Skeletal muscle tissue (tissue), 4 donors: ENCODE measurements around the gene LARP4. TPM values are rescaled to one million over a fixed set of nuclear protein-coding genes. Genes with fewer than 3 reads are reported as not detected.

Experiments
- H3K27ac ChIP-seq: one replicate; pipeline ENCODE4 v1.7.0; 2013; ENCODE audit warnings: mild to moderate bottlenecking, low read depth, low read length, inconsistent platforms
- H3K27me3 ChIP-seq, 3 donors: one replicate each; pipeline ENCODE4 v1.7.0; 2013; ENCODE audit warnings: low read length in 3 of 3; ENCODE audit not compliant: control insufficient read depth in 3 of 3, insufficient read depth in 3 of 3
- H3K36me3 ChIP-seq, 3 donors: one replicate each; pipeline ENCODE4 v1.7.0; 2013; ENCODE audit warnings: low read length in 3 of 3; ENCODE audit not compliant: control insufficient read depth in 3 of 3, insufficient read depth in 3 of 3
- H3K4me1 ChIP-seq, 3 donors: one replicate each; pipeline ENCODE4 v1.7.0; 2013; ENCODE audit warnings: low read length in 3 of 3, mild to moderate bottlenecking in 3 of 3; ENCODE audit not compliant: control insufficient read depth in 3 of 3, insufficient read depth in 3 of 3
- H3K4me3 ChIP-seq, 3 donors: one replicate each; pipeline ENCODE4 v1.7.0; 2013; ENCODE audit warnings: low read length in 3 of 3
- H3K9ac ChIP-seq, 3 donors: one replicate each; pipeline ENCODE4 v1.7.0; 2013; ENCODE audit warnings: low read length in 3 of 3, mild to moderate bottlenecking in 3 of 3, moderate library complexity in 2 of 3, low read depth in 1 of 3
- H3K9me3 ChIP-seq, 3 donors: one replicate each; pipeline ENCODE4 v1.7.0; 2013; ENCODE audit warnings: low read length in 3 of 3; ENCODE audit not compliant: control insufficient read depth in 3 of 3
- total RNA-seq: library from RNA; depleted of rRNA; stranded (reverse); fragments of >200 nt; gene quantifications from one replicate; pipeline ENCODE4 v1.2.3, GENCODE V29; 2014
- donor health status: Osteomylitis.

Gene LARP4
- total RNA-seq, 1 donor from 2014 or later, result 37.6 TPM

DNA sequence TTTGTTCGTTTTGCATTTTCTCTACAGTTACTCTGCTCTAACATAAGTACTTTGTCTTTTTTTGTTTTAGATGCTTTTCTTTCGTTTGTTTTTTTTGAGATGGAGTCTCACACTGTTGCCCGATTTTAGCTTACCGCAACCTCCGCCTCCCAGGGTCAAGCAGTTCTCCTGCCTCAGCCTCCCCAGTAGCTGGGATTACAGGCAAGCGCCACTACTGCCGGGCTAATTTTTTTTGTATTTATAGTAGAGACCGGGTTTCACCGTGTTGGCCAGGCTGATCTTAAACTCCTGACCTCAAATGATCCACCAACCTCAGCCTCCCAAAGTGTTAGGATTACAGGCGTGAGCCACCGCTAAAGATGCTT is 106.8 kb downstream of the LARP4 start:
- Histone ChIP-seq H3K27ac (peak overlapping the region; percentile 17), H3K9me3 (no peaks in the 10 kb centered on the region), H3K27me3 (no peaks in the 10 kb centered on the region), H3K36me3 (no peaks in the 10 kb centered on the region), H3K4me3 (no peak overlapping the region), H3K9ac (no peak overlapping the region), H3K4me1 (peaks cover 40 to 46% (median 46%) of the 10 kb centered on the region in 3 donors)

GRCh38 chr12:50507930-50508329 is 107.2 kb downstream of the LARP4 start:
- Histone ChIP-seq H3K27me3 (no peaks in the 10 kb centered on the region), H3K36me3 (no peaks in the 10 kb centered on the region), H3K9me3 (no peaks in the 10 kb centered on the region), H3K27ac (no peak overlapping the region), H3K4me1 (peaks cover 40 to 46% (median 46%) of the 10 kb centered on the region in 3 donors), H3K4me3 (no peak overlapping the region), H3K9ac (peak overlapping the region in 1 of 3 donors; percentile 54)

DNA sequence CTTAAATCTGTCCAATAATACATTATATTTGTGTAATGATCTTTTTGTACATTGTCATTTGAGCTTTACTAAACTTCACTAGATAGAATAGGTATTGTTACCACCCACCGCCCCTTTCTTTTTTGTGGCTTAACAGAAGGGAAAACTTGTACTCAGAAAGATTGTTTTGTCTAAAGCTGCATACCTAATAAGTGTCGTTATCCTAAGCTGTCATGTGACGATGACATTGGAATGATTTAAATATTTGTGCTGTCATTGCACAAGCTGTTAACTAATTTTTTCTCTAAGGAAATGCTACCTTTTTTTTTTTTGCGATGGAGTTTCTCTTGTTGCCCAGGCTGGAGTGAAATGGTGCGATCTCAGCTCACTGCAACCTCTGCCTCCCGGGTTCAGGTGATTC is 107.7 kb downstream of the LARP4 start:
- Histone ChIP-seq H3K36me3 (no peaks in the 10 kb centered on the region), H3K4me3 (no peak overlapping the region), H3K9me3 (no peaks in the 10 kb centered on the region), H3K27me3 (no peaks in the 10 kb centered on the region), H3K4me1 (peaks cover 40 to 46% (median 46%) of the 10 kb centered on the region in 3 donors), H3K9ac (peak overlapping the region in 1 of 3 donors; percentile 54), H3K27ac (no peak overlapping the region)

DNA sequence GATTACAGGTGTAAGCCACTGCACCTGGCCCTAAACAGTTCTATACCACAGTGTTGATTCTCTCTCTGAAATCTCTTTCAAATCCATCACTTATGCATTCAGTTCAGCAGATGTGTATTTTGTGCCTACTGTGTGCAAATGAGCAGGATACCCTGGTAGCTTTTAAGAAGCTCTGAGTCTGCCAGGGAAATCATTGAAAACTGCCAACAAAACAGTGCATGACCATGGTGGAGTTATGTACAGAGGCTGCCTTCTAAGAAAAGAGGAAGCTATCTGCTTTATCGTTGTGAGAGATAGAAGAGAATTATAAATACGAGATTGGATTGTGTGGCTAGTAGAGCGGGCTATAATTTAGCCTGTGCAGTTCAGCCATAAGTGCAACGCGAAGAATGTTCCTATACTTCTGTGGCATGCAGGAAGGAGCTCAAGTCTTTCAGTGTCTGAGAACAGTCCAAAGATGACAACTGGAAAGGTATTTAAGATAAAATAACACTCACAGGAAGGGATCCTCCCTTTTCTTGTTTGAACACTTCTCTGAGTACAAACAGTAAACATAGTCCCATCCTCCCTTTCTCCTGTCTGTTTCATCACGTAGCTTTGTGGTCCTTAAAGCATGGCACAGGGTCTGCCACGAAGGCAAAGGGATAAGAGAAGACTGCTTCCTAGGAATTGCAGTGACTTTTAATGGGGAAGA is 108.4 kb downstream of the LARP4 start:
- Histone ChIP-seq H3K9ac (peak overlapping the region in 1 of 3 donors; percentile 16), H3K27me3 (no peaks in the 10 kb centered on the region), H3K27ac (no peak overlapping the region), H3K4me1 (peaks cover 40 to 49% (median 46%) of the 10 kb centered on the region in 3 donors), H3K9me3 (no peaks in the 10 kb centered on the region), H3K36me3 (no peaks in the 10 kb centered on the region), H3K4me3 (no peak overlapping the region)

DNA sequence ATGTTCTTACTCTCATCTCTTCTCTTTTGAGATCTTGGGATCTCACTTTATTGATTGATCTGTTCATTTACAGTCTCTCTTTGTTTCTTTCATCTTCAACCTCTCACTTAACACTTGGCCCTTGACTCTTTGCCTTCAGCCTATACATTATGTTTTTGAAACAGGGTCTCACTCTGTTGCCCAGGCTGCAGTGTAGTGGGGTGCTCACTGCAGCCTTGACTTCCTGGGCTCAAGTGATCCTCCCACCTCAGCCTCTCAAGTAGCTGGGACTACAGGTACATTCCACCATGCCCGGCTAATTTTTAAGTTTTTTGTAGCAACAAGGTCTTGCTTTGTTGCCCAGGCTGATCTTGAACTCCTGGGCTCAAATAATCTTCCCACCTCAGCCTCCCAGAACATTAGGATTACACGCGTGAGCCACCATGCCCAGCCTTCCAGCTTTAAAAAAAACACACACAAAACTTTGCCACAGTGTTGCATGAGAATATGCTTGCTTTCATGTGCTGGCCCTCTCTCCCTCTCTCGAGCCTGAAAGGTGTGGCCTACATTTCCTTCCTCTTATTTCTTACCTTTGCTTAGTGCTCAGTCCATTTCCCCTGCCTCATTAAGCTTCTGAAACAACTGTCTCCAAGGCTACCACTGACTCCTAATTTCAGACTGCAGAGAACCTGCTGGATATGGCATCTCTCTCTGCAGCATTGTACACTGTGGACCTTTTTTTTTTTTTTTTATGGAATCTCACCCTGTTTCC is 114.0 kb downstream of the LARP4 start:
- Histone ChIP-seq H3K9ac (no peak overlapping the region), H3K9me3 (no peaks in the 10 kb centered on the region), H3K36me3 (no peaks in the 10 kb centered on the region), H3K27me3 (no peaks in the 10 kb centered on the region), H3K27ac (no peak overlapping the region), H3K4me1 (peaks cover 12 to 28% (median 18%) of the 10 kb centered on the region in 3 donors), H3K4me3 (no peak overlapping the region)

DNA sequence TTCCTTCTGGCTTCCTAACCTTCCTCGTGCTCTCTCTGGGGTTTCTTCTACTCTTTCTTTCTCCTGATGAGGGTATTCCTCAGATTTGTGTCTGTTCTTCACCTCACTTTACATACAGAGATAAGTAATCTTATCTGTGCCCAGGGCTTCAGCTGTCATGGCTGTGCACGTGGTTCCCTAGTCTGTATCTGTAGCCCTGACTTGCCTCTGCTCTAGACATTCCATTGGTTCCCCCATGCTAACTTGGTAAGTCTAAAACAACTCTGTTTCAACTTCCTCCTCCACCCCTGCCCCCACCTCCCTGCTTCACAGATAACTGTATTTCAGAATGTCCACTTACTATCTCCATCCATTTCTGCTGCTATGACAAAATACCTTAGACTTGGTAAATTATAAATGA is 114.9 kb downstream of the LARP4 start:
- H3K9ac ChIP-seq, result no peak overlapping the region
- no peaks in the 10 kb centered on the region for H3K9me3 ChIP-seq
- H3K4me3 ChIP-seq, result no peak overlapping the region
- no peak overlapping the region for H3K27ac ChIP-seq
- H3K36me3 ChIP-seq, result no peaks in the 10 kb centered on the region
- peaks cover 9 to 20% (median 14%) of the 10 kb centered on the region in 3 donors for H3K4me1 ChIP-seq
- H3K27me3 ChIP-seq, result no peaks in the 10 kb centered on the region

GRCh38 chr12:50517421-50518048 is 116.8 kb downstream of the LARP4 start:
- Histone ChIP-seq H3K9ac (no peak overlapping the region), H3K4me1 (peaks cover 9 to 20% (median 14%) of the 10 kb centered on the region in 3 donors), H3K36me3 (no peaks in the 10 kb centered on the region), H3K27ac (peak overlapping the region; percentile 50), H3K27me3 (no peaks in the 10 kb centered on the region), H3K4me3 (peak overlapping the region in 1 of 3 donors; percentile 31), H3K9me3 (no peaks in the 10 kb centered on the region)

- Histone ChIP-seq H3K9ac (no peak overlapping the region), H3K27ac (peak overlapping the region; percentile 50), H3K4me1 (peaks cover 9 to 20% (median 14%) of the 10 kb centered on the region in 3 donors), H3K9me3 (no peaks in the 10 kb centered on the region), H3K4me3 (peak overlapping the region in 1 of 3 donors; percentile 31), H3K27me3 (no peaks in the 10 kb centered on the region), H3K36me3 (no peaks in the 10 kb centered on the region)
Observed at GRCh38 chr12:50518090-50518489, 117.4 kb downstream of the LARP4 start.

DNA sequence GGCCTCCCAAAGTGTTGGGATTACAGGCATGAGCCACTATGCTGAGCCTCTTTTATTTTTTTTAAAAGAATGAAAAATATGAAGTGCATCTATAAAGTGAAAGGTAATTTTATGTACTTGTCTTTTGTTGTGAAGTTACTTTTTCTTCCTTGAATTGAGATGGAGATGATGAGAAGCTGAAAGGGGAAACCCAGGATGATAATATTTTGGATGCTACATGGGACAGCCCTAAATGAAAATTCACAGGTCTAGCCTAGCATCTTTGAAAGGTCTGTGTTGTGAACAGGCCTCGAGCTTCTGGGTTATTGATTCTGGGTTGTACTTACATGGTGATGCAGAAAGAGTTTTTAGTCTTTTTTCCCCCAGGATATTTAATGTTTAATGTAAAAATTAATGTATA is 118.7 kb downstream of the LARP4 start:
- H3K27ac ChIP-seq, result no peak overlapping the region
- no peak overlapping the region for H3K9ac ChIP-seq
- no peak overlapping the region for H3K4me3 ChIP-seq
- peaks cover 7 to 17% (median 14%) of the 10 kb centered on the region in 3 donors for H3K4me1 ChIP-seq
- no peaks in the 10 kb centered on the region for H3K36me3 ChIP-seq
- H3K27me3 ChIP-seq, result no peaks in the 10 kb centered on the region
- H3K9me3 ChIP-seq, result no peaks in the 10 kb centered on the region
